Measurements from ENCODE around the gene SERPINE2. TPM values are rescaled to one million over a fixed set of nuclear protein-coding genes. Genes with fewer than 3 reads are reported as not detected.

SERPINE2 gene
- total RNA-seq, 4 donors from 2014 or later, result 6.1 to 33.3 (median 20.3) TPM

GRCh38 chr2:223969315-223969714 is 69.8 kb downstream of the SERPINE2 start:
- Histone ChIP-seq H3K36me3 (peaks cover 13 to 21% of the 10 kb centered on the region in 2 donors), H3K4me3 (replicated peaks in 1 of 3) (no peak overlapping the region), H3K4me1 (no peaks in the 10 kb centered on the region), H3K27ac (no peak overlapping the region), H3K27me3 (no peaks in the 10 kb centered on the region), H3K9me3 (no peaks in the 10 kb centered on the region)
- intact Hi-C loops (cut with DNase I), result no loop called here
- no peak for DNase-seq
- TF ChIP-seq POLR2A (IDR thresholded peaks at IDR 0.05) (no peak), CTCF (IDR thresholded peaks at IDR 0.05) (no peak)
- WGBS, 2 donors, result 30 to 62% methylated on average over 2 to 3 of the region's 3 CpGs

- no peak for DNase-seq
- H3K36me3 ChIP-seq, result peaks cover 13 to 21% of the 10 kb centered on the region in 2 donors
Observed at GRCh38 chr2:223967981-223968380, 71.1 kb downstream of the SERPINE2 start.

GRCh38 chr2:223959688-223960087 is 79.4 kb downstream of the SERPINE2 start:
- Histone ChIP-seq H3K9me3 (no peaks in the 10 kb centered on the region), H3K4me3 (replicated peaks in 1 of 3) (no peak overlapping the region), H3K27me3 (no peaks in the 10 kb centered on the region), H3K36me3 (no peaks in the 10 kb centered on the region), H3K4me1 (peaks cover 47 to 50% of the 10 kb centered on the region in 2 donors), H3K27ac (no peak overlapping the region)
- WGBS, 2 donors, result 36 to 38% methylated on average over 5 of the region's 5 CpGs
- no peak for TF ChIP-seq POLR2A (IDR thresholded peaks at IDR 0.05)
- no peak for TF ChIP-seq CTCF (IDR thresholded peaks at IDR 0.05)
- peak; percentile 61 to 70 for DNase-seq
- intact Hi-C loops (cut with DNase I), result no loop called here

More at GRCh38 chr2:223967981-223968380, 71.1 kb downstream of the SERPINE2 start:
- no peak overlapping the region for H3K4me3 ChIP-seq (replicated peaks in 1 of 3)
- H3K4me1 ChIP-seq, result peaks cover 0 to 4% of the 10 kb centered on the region in 2 donors
- H3K27me3 ChIP-seq, result no peaks in the 10 kb centered on the region
- H3K27ac ChIP-seq, result no peak overlapping the region
- intact Hi-C loops (cut with DNase I), result no loop called here
- TF ChIP-seq CTCF (IDR thresholded peaks at IDR 0.05) (no peak), POLR2A (IDR thresholded peaks at IDR 0.05) (no peak)
- 86% methylated on average over 2 of the region's 2 CpGs for WGBS, 2 donors
- no peaks in the 10 kb centered on the region for H3K9me3 ChIP-seq

GRCh38 chr2:223957092-223957851 is 81.8 kb downstream of the SERPINE2 start, which contains the start of gene MRPL44:
MRPL44 (plus strand) TSS chr2:223957463; CDS start chr2:223957473, 10 bp downstream.
- DNase-seq, result peak; percentile 95 to 97
- no peaks in the 10 kb centered on the region for H3K27me3 ChIP-seq
- H3K4me1 ChIP-seq, result peaks cover 42% of the 10 kb centered on the region in 2 donors
- no peaks in the 10 kb centered on the region for H3K9me3 ChIP-seq
- H3K27ac ChIP-seq, result peak within 1 kb of the TSS; percentile 76 to 87 (median 86)
- no peaks in the 10 kb centered on the region for H3K36me3 ChIP-seq
- 0 to 1% methylated on average over 51 to 52 of the region's 65 CpGs for WGBS, 2 donors
- intact Hi-C loops (cut with DNase I), result no loop called here
- peak within 1 kb of the TSS; percentile 31 to 94 (median 86) for H3K4me3 ChIP-seq (replicated peaks in 1 of 3)
- TF ChIP-seq CTCF (IDR thresholded peaks at IDR 0.05) (peak in 1 of 6 experiments; percentile 22), POLR2A (IDR thresholded peaks at IDR 0.05) (peak in 1 of 2 donors; percentile 83)

GRCh38 chr2:223956300-223956699 is 82.8 kb downstream of the SERPINE2 start:
- no peak for DNase-seq
- H3K4me1 ChIP-seq, result peaks cover 34 to 40% of the 10 kb centered on the region in 2 donors
- H3K27ac ChIP-seq, result peak overlapping the region; percentile 76 to 87 (median 86)
- no peaks in the 10 kb centered on the region for H3K27me3 ChIP-seq
- 85% methylated on average over 4 of the region's 4 CpGs for WGBS, 2 donors
- no peak overlapping the region for H3K4me3 ChIP-seq (replicated peaks in 1 of 3)
- H3K9me3 ChIP-seq, result no peaks in the 10 kb centered on the region
- TF ChIP-seq CTCF (IDR thresholded peaks at IDR 0.05) (no peak), POLR2A (IDR thresholded peaks at IDR 0.05) (no peak)
- intact Hi-C loops (cut with DNase I), result no loop called here
- no peaks in the 10 kb centered on the region for H3K36me3 ChIP-seq
